Gastrocnemius medialis (tissue), 4 donors: ENCODE results near the gene P2RY2.

ENCODE experiments used
- CTCF ChIP-seq, 5 experiments: fragments of 450-650 bp in 3 of 5; fragments of 200-600 bp in 2 of 5; sonication (generic) in 2 of 5; IDR thresholded peaks in 4 of 5; conservative IDR thresholded peaks in 1 of 5; 1 replicate in 4 of 5; 2 replicates in 1 of 5; pipeline ENCODE4 v1.5.1; 2016 to 2019; ENCODE audit warnings: antibody characterized with exemption in 5 of 5, mild to moderate bottlenecking in 3 of 5, moderate library complexity in 3 of 5
- POLR2A ChIP-seq, 2 donors: fragments of 450-650 bp; IDR thresholded peaks; one replicate each; pipeline ENCODE4 v1.6.1; 2017; ENCODE audit warnings: antibody characterized with exemption in 2 of 2, mild to moderate bottlenecking in 2 of 2, moderate library complexity in 2 of 2

- TF ChIP-seq CTCF (IDR thresholded peaks at IDR 0.05 in 4 of 5, conservative IDR thresholded peaks at IDR 0.05 in 1 of 5) (no peak), POLR2A (IDR thresholded peaks at IDR 0.05) (no peak)
Measured at GRCh38 chr11:73194593-73194992, 23.5 kb upstream of the P2RY2 start.
